PC-3 (cell line): ENCODE results near the gene PRMT6. TPM values are rescaled to one million over a fixed set of nuclear protein-coding genes. Genes with fewer than 3 reads are reported as not detected.

ENCODE experiments used
- ATAC-seq: fragments of 200-7000 bp; cut with Tn5 transposase; 2 replicates; pipeline ENCODE4 v1.9.1; 2020; ENCODE audit warnings: mild to moderate bottlenecking, moderate library complexity
- BruUV-seq: library from RNA; stranded (reverse); fragments of 400-500 nt; replicated peaks from 2 replicates; lab custom pipeline; 2021; lab: Mats Ljungman, UMichigan
- CTCF ChIA-PET: fragments of 300-600 bp; sonication (Branson Sonifier 250); formaldehyde crosslinking; loops from one replicate; lab custom pipeline; 2022; ENCODE audit warnings: antibody characterized with exemption; lab: Charles Lee
- POLR2A ChIA-PET: fragments of 300-600 bp; sonication (Branson Sonifier 250); formaldehyde crosslinking; loops from one replicate; lab custom pipeline; 2022; ENCODE audit warnings: antibody characterized with exemption; ENCODE audit not compliant: unreplicated experiment; lab: Charles Lee
- DNase-seq: peaks from one replicate; pipeline ENCODE4 v3.0.0-alpha.2; 2015
- H2AFZ ChIP-seq: fragments of 300-600 bp; sonication (generic); 2 replicates; pipeline ENCODE4 v1.6.0; 2016; ENCODE audit warnings: antibody characterized with exemption, low read length
- H3F3A ChIP-seq: fragments of 300-600 bp; sonication (generic); one replicate; pipeline ENCODE4 v1.6.0; 2017; ENCODE audit warnings: antibody characterized with exemption, low read length, control low read depth, mild to moderate bottlenecking; ENCODE audit not compliant: unreplicated experiment
- H3K27ac ChIP-seq: fragments of 300-600 bp; sonication (generic); 2 replicates; pipeline ENCODE4 v1.5.1; 2016; ENCODE audit warnings: mild to moderate bottlenecking, low read length
- H3K27me3 ChIP-seq: fragments of 300-600 bp; sonication (generic); 2 replicates; pipeline ENCODE4 v1.6.1; 2016; ENCODE audit warnings: low read length, mixed read lengths
- H3K36me3 ChIP-seq: fragments of 300-600 bp; sonication (generic); 2 replicates; pipeline ENCODE4 v1.6.1; 2016; ENCODE audit warnings: low read depth, mixed run types, low read length, mixed read lengths
- H3K4me1 ChIP-seq: fragments of 300-600 bp; sonication (generic); 2 replicates; pipeline ENCODE4 v1.5.1; 2016; ENCODE audit warnings: low read length; ENCODE audit not compliant: insufficient read depth
- H3K4me2 ChIP-seq: fragments of 300-600 bp; sonication (generic); 2 replicates; pipeline ENCODE4 v1.6.0; 2016; ENCODE audit warnings: low read length
- H3K4me3 ChIP-seq: fragments of 300-600 bp; sonication (generic); 2 replicates; pipeline ENCODE4 v1.5.1; 2016; ENCODE audit warnings: mild to moderate bottlenecking, low read length, mixed read lengths
- H3K79me2 ChIP-seq: fragments of 300-600 bp; sonication (generic); 2 replicates; pipeline ENCODE4 v1.6.1; 2017; ENCODE audit warnings: low read length, mixed read lengths
- H3K9ac ChIP-seq: fragments of 300-600 bp; sonication (generic); 2 replicates; pipeline ENCODE4 v1.6.0; 2016; ENCODE audit warnings: mild to moderate bottlenecking, low read length
- H3K9me2 ChIP-seq: fragments of 300-600 bp; sonication (generic); replicated peaks from 2 replicates; pipeline ENCODE4 v1.6.1; 2016; ENCODE audit warnings: mixed run types, low read length, mixed read lengths
- H3K9me3 ChIP-seq: fragments of 300-600 bp; sonication (generic); 2 replicates; pipeline ENCODE4 v1.6.1; 2016; ENCODE audit warnings: low read length, mixed read lengths
- H4K20me1 ChIP-seq: fragments of 300-600 bp; sonication (generic); 2 replicates; pipeline ENCODE4 v1.6.1; 2016; ENCODE audit warnings: low read length, mixed read lengths
- CTCF ChIP-seq: fragments of 300-600 bp; sonication (generic); conservative IDR thresholded peaks from 2 replicates; pipeline ENCODE4 v1.5.1; 2017; ENCODE audit warnings: antibody characterized with exemption, low read depth, mild to moderate bottlenecking, low read length
- EZH2 ChIP-seq: fragments of 300-600 bp; sonication (generic); IDR thresholded peaks from one replicate; pipeline ENCODE4 v1.6.1; 2017; ENCODE audit warnings: antibody characterized with exemption, mild to moderate bottlenecking, low read length; ENCODE audit not compliant: unreplicated experiment
- EZH2phosphoT487 ChIP-seq: fragments of 300-600 bp; sonication (generic); IDR thresholded peaks from 2 replicates; pipeline ENCODE4 v1.6.1; 2018; ENCODE audit warnings: mild to moderate bottlenecking, antibody characterized with exemption, low read length, borderline replicate concordance
- intact Hi-C: fragments of 100-400 bp; cut with micrococcal nuclease; formaldehyde crosslinking; loops from 2 replicates; pipeline ENCODE4 v1.9.0; 2023
- total RNA-seq: library from RNA; depleted of rRNA; stranded (reverse); fragments of >200 nt; gene quantifications from 2 replicates; pipeline ENCODE4 v1.2.3, GENCODE V29; 2014

Gene PRMT6
- total RNA-seq, 1 experiment from 2014 or later = 20.7 TPM

DNA sequence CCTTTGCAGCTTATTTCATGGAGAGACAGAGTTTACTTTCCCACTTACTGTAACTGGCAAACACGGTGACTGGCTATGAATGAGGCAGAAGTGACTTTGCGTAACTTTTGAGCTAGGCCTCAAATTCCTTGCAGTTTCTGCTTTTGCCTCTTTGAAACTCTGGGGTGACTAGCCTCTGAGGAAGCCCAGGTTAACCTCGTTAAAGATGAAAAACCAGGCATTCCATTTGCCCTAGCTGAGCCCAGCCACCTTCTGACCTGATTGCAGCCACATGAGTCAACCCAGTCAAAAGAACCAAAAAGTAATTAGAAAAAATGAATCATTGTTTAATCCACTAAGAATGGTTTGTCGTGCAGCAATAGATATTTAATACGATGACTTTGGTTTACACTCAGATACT is 20.4 kb downstream of the PRMT6 start:
- DNase-seq (peak; percentile 97), ATAC-seq (peak; percentile 99)
- no peak for TF ChIP-seq CTCF
- no peak for TF ChIP-seq EZH2phosphoT487
- no peak for TF ChIP-seq EZH2
- intact Hi-C loops = loop anchor here (2.0 kb wide), 1 partner anchor 64 kb away; the partner anchor contains the start of gene NTNG1
- CTCF ChIA-PET = interaction anchor here (0.6 kb wide), 1 partner anchor 614 kb away, joined by 4 read pairs; no protein-coding TSS in a partner anchor
- Histone ChIP-seq H3K79me2 (no peaks in the 10 kb centered on the region), H4K20me1 (no peaks in the 10 kb centered on the region), H3F3A (no peaks in the 10 kb centered on the region), H3K27ac (peak overlapping the region; percentile 84), H3K27me3 (no peaks in the 10 kb centered on the region), H2AFZ (0 out of 2 replicates have a peak overlapping the region, but pooled peaks have one; percentile 3), H3K4me1 (peaks cover 20% of the 10 kb centered on the region), H3K4me2 (peak overlapping the region; percentile 34), H3K9me3 (no peaks in the 10 kb centered on the region), H3K9me2 (no peaks in the 10 kb centered on the region), H3K9ac (peak overlapping the region; percentile 40), H3K36me3 (no peaks in the 10 kb centered on the region), H3K4me3 (no peak overlapping the region)
- no TSS peak for BruUV-seq
- POLR2A ChIA-PET = interaction anchor here (0.7 kb wide), 1 partner anchor 20 kb away, joined by 4 read pairs; no protein-coding TSS in a partner anchor

GRCh38 chr1:107079249-107079648 is 22.8 kb downstream of the PRMT6 start:
- Histone ChIP-seq H3K36me3 (no peaks in the 10 kb centered on the region), H3K9ac (no peak overlapping the region), H3K27me3 (no peaks in the 10 kb centered on the region), H3K9me3 (no peaks in the 10 kb centered on the region), H3F3A (no peaks in the 10 kb centered on the region), H3K4me3 (no peak overlapping the region), H4K20me1 (no peaks in the 10 kb centered on the region), H3K27ac (no peak overlapping the region), H3K79me2 (no peaks in the 10 kb centered on the region), H3K9me2 (no peaks in the 10 kb centered on the region), H3K4me1 (peaks cover 20% of the 10 kb centered on the region), H3K4me2 (no peak overlapping the region), H2AFZ (no peak overlapping the region)
- CTCF ChIA-PET = no interaction called here
- POLR2A ChIA-PET = no interaction called here
- DNase-seq = no peak
- BruUV-seq = no TSS peak
- no peak for ATAC-seq
- intact Hi-C loops = no loop called here
- TF ChIP-seq EZH2phosphoT487 (no peak), CTCF (no peak), EZH2 (no peak)

- Histone ChIP-seq H3K9me3 (no peaks in the 10 kb centered on the region), H3K4me2 (no peak overlapping the region), H3K27ac (no peak overlapping the region), H3K4me3 (no peak overlapping the region), H3F3A (no peaks in the 10 kb centered on the region), H3K9me2 (no peaks in the 10 kb centered on the region), H4K20me1 (no peaks in the 10 kb centered on the region), H2AFZ (no peak overlapping the region), H3K27me3 (no peaks in the 10 kb centered on the region), H3K4me1 (peaks cover 14% of the 10 kb centered on the region), H3K36me3 (no peaks in the 10 kb centered on the region), H3K79me2 (no peaks in the 10 kb centered on the region), H3K9ac (no peak overlapping the region)
- ChIA-PET POLR2A (no interaction called here), CTCF (no interaction called here)
- TF ChIP-seq CTCF (no peak), EZH2 (no peak), EZH2phosphoT487 (no peak)
- no TSS peak for BruUV-seq
- no peak for DNase-seq
- intact Hi-C loops = no loop called here
- ATAC-seq = no peak
Measured at GRCh38 chr1:107081102-107081501, 24.6 kb downstream of the PRMT6 start.
